Caco-2 (cell line): Measurements from ENCODE around the gene ABCA6. TPM values are rescaled to one million over a fixed set of nuclear protein-coding genes. Genes with fewer than 3 reads are reported as not detected.

Experiments used
- BruUV-seq: library from RNA; stranded (reverse); fragments of 400-500 nt; replicated peaks from 2 replicates; lab custom pipeline; 2021; lab: Mats Ljungman, UMichigan
- CTCF ChIA-PET: fragments of 300-600 bp; sonication (Branson Sonifier 250); formaldehyde crosslinking; loops from one replicate; lab custom pipeline; 2022; ENCODE audit warnings: antibody characterized with exemption; lab: Charles Lee
- POLR2A ChIA-PET: fragments of 300-600 bp; sonication (Branson Sonifier 250); formaldehyde crosslinking; loops from one replicate; lab custom pipeline; 2022; ENCODE audit warnings: antibody characterized with exemption; lab: Charles Lee
- DNase-seq, 2 experiments: peaks; one replicate each; pipeline versions ENCODE4 v3.0.0 to v3.0.0-alpha.2; 2020 to 2022
- H3K27me3 ChIP-seq: replicated peaks from 2 replicates; pipeline ENCODE4 v1.6.0; 2011; ENCODE audit warnings: low read length; ENCODE audit not compliant: control insufficient read depth, insufficient read depth
- H3K36me3 ChIP-seq: 2 replicates; pipeline ENCODE4 v1.5.1; 2011; ENCODE audit warnings: low read length; ENCODE audit not compliant: control insufficient read depth, insufficient read depth
- H3K4me1 ChIP-seq: fragments of 250-450 bp; sonication (Bioruptor Pico); 2 replicates; pipeline ENCODE4 v1.5.1; 2020; ENCODE audit warnings: mild to moderate bottlenecking
- H3K4me3 ChIP-seq: 2 replicates; pipeline ENCODE4 v1.5.1; 2011; ENCODE audit warnings: low read depth, mild to moderate bottlenecking, control low read depth, low read length
- H3K9me3 ChIP-seq: fragments of 250-450 bp; sonication (Bioruptor Pico); 2 replicates; pipeline ENCODE4 v1.5.1; 2020; ENCODE audit warnings: mild to moderate bottlenecking, moderate library complexity
- H3K27ac Mint-ChIP-seq: one replicate; pipeline ENCODE4 v1.8.0; 2022; ENCODE audit warnings: mixed read lengths; ENCODE audit not compliant: unreplicated experiment
- H3K27me3 Mint-ChIP-seq: one replicate; pipeline ENCODE4 v1.8.0; 2022; ENCODE audit warnings: mixed read lengths; ENCODE audit not compliant: insufficient read depth, unreplicated experiment
- H3K36me3 Mint-ChIP-seq: one replicate; pipeline ENCODE4 v1.8.0; 2022; ENCODE audit warnings: mild to moderate bottlenecking, mixed read lengths; ENCODE audit not compliant: insufficient read depth, unreplicated experiment
- H3K4me1 Mint-ChIP-seq: one replicate; pipeline ENCODE4 v1.8.0; 2022; ENCODE audit warnings: low read depth, mixed read lengths; ENCODE audit not compliant: unreplicated experiment
- H3K4me3 Mint-ChIP-seq: one replicate; pipeline ENCODE4 v1.8.0; 2022; ENCODE audit warnings: mild to moderate bottlenecking, moderate library complexity, mixed read lengths; ENCODE audit not compliant: unreplicated experiment
- H3K9me3 Mint-ChIP-seq: one replicate; pipeline ENCODE4 v1.8.0; 2022; ENCODE audit warnings: mixed read lengths; ENCODE audit not compliant: unreplicated experiment
- intact Hi-C: fragments of 100-400 bp; cut with micrococcal nuclease; formaldehyde crosslinking; loops from one replicate; pipeline ENCODE4 v1.10.0; 2022; ENCODE audit not compliant: unreplicated experiment
- total RNA-seq: library from RNA; stranded (reverse); gene quantifications from 2 replicates; pipeline ENCODE4 v1.2.3, GENCODE V29; 2022
- TF ChIP-seq, protein P1 (sequence below), 2 experiments: fragments of 200-600 bp in 1 of 2; IDR thresholded peaks; 1 replicate in 1 of 2; 2 replicates in 1 of 2; pipeline versions ENCODE4 v1.5.1 to v1.8.0; 2011 to 2022; ENCODE audit warnings: antibody characterized with exemption in 1 of 2, control low read depth in 1 of 2, inconsistent platforms in 1 of 2, low read depth in 1 of 2, low read length in 1 of 2, mild to moderate bottlenecking in 1 of 2, moderate library complexity in 1 of 2; ENCODE audit not compliant: insufficient read depth in 1 of 2, severe bottlenecking in 1 of 2, unreplicated experiment in 1 of 2

Gene ABCA6
- total RNA-seq, 1 experiment from 2014 or later: 1.8 TPM

DNA sequence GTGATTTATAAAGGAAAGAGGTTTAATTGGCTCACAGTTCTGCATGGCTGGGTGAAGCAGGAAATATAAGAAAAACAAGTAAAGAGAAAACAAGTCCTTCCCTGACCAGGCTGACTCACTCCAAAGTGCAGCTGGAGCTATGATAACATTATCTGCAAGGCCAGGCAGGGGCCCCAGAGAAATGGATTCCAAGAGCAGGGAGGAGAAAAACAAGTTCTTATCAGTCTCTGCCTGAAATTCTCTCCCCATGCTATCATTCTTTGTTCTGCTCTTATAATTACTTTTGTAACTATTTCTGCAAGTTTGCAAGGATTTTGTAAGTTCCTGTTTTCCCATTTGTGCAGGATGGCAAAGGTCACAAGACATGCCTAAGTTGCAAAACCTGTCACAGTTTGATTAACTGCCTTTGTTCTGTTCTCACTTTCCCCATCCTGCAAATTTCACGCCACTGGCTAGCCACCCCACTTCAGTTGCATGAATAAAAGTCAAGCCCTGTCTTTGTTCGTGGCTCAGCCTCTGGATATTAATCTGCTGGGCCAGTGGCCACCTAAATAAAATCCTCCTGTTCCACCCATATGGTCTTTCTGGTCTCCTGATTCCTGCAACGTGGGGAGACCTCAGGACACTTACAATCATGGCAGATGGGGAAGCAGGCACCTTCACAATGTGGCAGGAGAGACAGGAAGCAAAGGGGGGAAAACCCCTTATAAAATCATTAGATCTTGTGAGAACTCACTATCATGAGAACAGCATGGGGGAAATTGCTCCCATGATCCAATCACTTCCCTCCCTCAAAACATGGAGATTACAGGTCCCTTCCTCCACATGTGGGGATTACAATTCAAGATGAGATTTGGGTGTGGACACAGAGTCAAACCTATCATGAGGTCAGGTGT lies 94.1 kb downstream of the ABCA6 start:
- H3K36me3 Mint-ChIP-seq: peaks cover 8% of the 10 kb centered on the region
- peak overlapping the region; percentile 88 for H3K27ac Mint-ChIP-seq
- peaks cover 33% of the 10 kb centered on the region for H3K9me3 Mint-ChIP-seq
- BruUV-seq: no TSS peak
- peak; percentile 91 to 95 for DNase-seq
- Histone ChIP-seq H3K27me3 (no peaks in the 10 kb centered on the region), H3K9me3 (peaks cover 32% of the 10 kb centered on the region), H3K4me1 (peaks cover 38% of the 10 kb centered on the region), H3K4me3 (no peak overlapping the region), H3K36me3 (no peaks in the 10 kb centered on the region)
- intact Hi-C loops: loop anchor here (1.0 to 5.0 kb wide), 6 partner anchors 26 to 314 kb away; no protein-coding TSS in a partner anchor
- CTCF ChIA-PET: no interaction called here
- TF ChIP-seq, protein P1, sequence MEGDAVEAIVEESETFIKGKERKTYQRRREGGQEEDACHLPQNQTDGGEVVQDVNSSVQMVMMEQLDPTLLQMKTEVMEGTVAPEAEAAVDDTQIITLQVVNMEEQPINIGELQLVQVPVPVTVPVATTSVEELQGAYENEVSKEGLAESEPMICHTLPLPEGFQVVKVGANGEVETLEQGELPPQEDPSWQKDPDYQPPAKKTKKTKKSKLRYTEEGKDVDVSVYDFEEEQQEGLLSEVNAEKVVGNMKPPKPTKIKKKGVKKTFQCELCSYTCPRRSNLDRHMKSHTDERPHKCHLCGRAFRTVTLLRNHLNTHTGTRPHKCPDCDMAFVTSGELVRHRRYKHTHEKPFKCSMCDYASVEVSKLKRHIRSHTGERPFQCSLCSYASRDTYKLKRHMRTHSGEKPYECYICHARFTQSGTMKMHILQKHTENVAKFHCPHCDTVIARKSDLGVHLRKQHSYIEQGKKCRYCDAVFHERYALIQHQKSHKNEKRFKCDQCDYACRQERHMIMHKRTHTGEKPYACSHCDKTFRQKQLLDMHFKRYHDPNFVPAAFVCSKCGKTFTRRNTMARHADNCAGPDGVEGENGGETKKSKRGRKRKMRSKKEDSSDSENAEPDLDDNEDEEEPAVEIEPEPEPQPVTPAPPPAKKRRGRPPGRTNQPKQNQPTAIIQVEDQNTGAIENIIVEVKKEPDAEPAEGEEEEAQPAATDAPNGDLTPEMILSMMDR (IDR thresholded peaks at IDR 0.05; ENCODE audit: insufficient read depth in 1 of 2, low read depth in 1 of 2, low read length in 1 of 2, severe bottlenecking in 1 of 2, unreplicated experiment in 1 of 2): no peak
- POLR2A ChIA-PET: no interaction called here
- no peaks in the 10 kb centered on the region for H3K27me3 Mint-ChIP-seq
- peak overlapping the region; percentile 30 for H3K4me3 Mint-ChIP-seq
- peaks cover 7% of the 10 kb centered on the region for H3K4me1 Mint-ChIP-seq

DNA sequence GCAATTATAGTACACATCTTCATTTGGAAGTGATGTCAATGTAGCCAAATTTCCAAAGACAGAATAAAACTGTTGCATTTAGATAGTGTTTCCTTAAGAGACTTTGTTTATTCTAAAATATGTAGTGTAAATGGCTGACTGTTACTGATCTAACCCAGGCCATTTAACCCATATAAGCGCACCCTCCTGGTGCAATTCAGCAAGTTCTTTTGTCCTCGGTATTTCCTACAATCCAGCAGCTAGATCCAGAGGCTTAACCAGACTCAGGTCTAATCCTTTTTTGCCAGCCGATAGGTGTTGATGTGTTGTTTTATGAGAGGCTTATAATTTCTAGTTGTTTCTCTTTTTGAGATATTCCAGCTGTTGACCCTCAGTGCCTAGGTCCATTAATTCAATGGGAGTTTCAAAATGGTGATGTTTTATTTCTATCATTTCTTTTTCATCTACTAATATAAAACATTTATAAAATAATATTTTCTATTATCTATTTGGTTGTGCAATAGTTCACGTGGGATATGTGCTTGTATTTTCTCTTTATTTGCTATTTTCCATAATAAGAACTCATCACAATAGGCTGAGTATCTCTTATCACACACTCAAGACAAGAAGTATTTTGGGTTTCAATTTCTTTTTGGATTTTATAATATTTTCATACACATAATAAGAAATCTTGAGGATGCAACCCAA lies 95.4 kb downstream of the ABCA6 start:
- BruUV-seq: no TSS peak
- Mint-ChIP-seq H3K9me3 (peaks cover 31% of the 10 kb centered on the region), H3K27ac (no peak overlapping the region), H3K4me3 (no peak overlapping the region), H3K27me3 (no peaks in the 10 kb centered on the region), H3K36me3 (peaks cover 8% of the 10 kb centered on the region), H3K4me1 (peaks cover 16% of the 10 kb centered on the region)
- TF ChIP-seq, protein P1 (IDR thresholded peaks at IDR 0.05; ENCODE audit: insufficient read depth in 1 of 2, low read depth in 1 of 2, low read length in 1 of 2, severe bottlenecking in 1 of 2, unreplicated experiment in 1 of 2): no peak
- ChIA-PET POLR2A (no interaction called here), CTCF (no interaction called here)
- Histone ChIP-seq H3K4me1 (peaks cover 47% of the 10 kb centered on the region), H3K27me3 (no peaks in the 10 kb centered on the region), H3K4me3 (no peak overlapping the region), H3K9me3 (peaks cover 41% of the 10 kb centered on the region), H3K36me3 (no peaks in the 10 kb centered on the region)
- no peak for DNase-seq
- intact Hi-C loops: loop anchor here (2.0 to 5.0 kb wide), 3 partner anchors 74 to 267 kb away; no protein-coding TSS in a partner anchor

DNA sequence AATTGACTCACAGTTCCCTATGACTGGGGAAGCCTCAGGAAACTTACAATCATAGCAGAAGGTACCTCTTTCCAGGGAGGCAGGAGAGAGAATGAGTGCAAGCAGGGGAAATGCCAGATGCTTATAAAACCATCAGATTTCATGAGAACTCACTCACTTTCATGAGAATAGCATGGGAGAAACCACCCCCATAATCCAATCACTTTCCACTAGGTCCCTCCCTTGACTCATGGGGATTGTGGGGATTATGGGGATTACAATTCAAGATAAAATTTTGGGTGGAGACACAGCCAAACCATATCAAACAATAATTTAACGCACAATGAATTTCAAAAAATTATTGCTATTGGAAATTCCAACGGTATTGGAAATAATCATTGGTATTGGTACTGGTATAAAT lies 96.0 kb downstream of the ABCA6 start:
- Mint-ChIP-seq H3K4me3 (no peak overlapping the region), H3K4me1 (peaks cover 16% of the 10 kb centered on the region), H3K27ac (no peak overlapping the region), H3K36me3 (peaks cover 8% of the 10 kb centered on the region), H3K27me3 (no peaks in the 10 kb centered on the region), H3K9me3 (peaks cover 25% of the 10 kb centered on the region)
- Histone ChIP-seq H3K9me3 (peaks cover 41% of the 10 kb centered on the region), H3K36me3 (no peaks in the 10 kb centered on the region), H3K4me1 (peaks cover 47% of the 10 kb centered on the region), H3K27me3 (no peaks in the 10 kb centered on the region), H3K4me3 (no peak overlapping the region)
- TF ChIP-seq, protein P1 (IDR thresholded peaks at IDR 0.05; ENCODE audit: insufficient read depth in 1 of 2, low read depth in 1 of 2, low read length in 1 of 2, severe bottlenecking in 1 of 2, unreplicated experiment in 1 of 2): no peak
- no TSS peak for BruUV-seq
- DNase-seq: no peak
- intact Hi-C loops: loop anchor here (2.0 to 5.0 kb wide), 3 partner anchors 73 to 267 kb away; no protein-coding TSS in a partner anchor
- POLR2A ChIA-PET: no interaction called here
- CTCF ChIA-PET: no interaction called here
